HG03060 (cell line): ENCODE data around the gene BPIFB3.
"Not testable (repeated sequence)": the region's sequence is repeated elsewhere in the genome, so short reads cannot be mapped to it uniquely, and the experiment has no call there.

Experiments used
- ATAC-seq: cut with Tn5 transposase; IDR thresholded peaks from one replicate; pipeline ENCODE4 v1.9.1; 2021; ENCODE audit warnings: low read depth, moderate number of reproducible peaks; ENCODE audit not compliant: unreplicated experiment

The BPIFB3 gene

DNA sequence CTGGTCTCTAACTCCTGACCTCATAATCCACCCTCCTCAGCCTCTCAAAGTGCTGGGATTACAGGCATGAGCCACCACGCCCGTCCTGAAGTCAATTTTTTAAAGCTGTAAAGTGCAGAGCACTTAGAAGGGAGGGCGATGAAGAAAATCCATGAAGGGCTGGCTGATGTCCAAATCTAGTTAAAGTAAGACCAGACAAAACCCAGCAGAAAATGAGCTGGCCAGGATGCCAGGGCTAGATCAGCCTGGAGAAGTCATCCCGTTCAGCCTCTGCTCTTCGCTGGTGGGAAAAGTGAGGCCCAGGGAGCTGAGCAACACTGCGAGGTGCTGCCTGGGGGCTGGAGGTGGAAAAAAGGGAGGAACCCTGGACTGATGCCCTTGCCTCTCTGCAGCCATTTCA lies 28.8 kb downstream of the BPIFB3 start:
- no peak for ATAC-seq

- no peak for ATAC-seq
These were observed 30.0 kb downstream of the BPIFB3 start for GRCh38 chr20:33083544-33084340.

GRCh38 chr20:33084722-33085121 lies 31.0 kb downstream of the BPIFB3 start:
- ATAC-seq, result no peak

GRCh38 chr20:33086052-33086722 lies 32.5 kb downstream of the BPIFB3 start:
- no peak for ATAC-seq

DNA sequence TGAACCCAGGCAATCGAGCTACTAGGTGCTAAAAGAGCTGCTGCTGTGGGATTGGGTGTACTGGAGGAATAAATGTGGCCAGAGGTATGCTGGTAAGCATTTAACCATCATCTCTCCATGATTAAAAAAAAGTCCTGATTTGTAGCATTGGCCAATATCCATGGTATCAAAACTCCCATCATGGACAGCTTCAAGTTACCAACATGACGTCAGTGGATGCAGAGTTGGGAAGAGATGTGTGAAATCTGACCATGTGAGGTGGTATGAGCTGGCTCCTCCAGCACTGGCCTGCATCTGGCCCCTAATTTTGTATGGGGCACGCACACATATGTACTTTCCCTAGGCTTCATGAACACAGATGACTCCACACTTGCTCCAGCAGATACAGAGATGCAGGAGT lies 37.4 kb downstream of the BPIFB3 start:
- no peak for ATAC-seq

- ATAC-seq, result no peak
These were observed 38.0 kb downstream of the BPIFB3 start for GRCh38 chr20:33091693-33092092.

- ATAC-seq, result no peak
These were observed 38.7 kb downstream of the BPIFB3 start for GRCh38 chr20:33092361-33092760.

DNA sequence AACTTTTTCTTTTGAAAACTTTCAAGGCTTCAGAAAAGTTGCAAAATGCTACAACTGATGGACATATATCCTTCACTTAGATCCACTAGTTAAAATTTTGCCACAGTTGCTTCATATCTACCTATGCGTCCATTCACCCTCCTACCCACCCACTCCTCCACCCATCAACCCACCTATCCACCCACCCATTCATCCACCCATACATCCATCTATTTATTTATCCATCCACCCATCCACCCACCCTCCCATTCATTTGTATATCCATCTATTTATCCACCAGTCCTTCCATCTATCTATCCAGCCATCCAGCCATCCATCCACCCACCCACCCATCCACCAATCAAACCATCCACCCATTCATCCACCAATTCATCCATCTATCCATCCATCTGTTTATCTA lies 39.4 kb downstream of the BPIFB3 start:
- ATAC-seq, result no peak

GRCh38 chr20:33093582-33093981 lies 39.9 kb downstream of the BPIFB3 start:
- no peak for ATAC-seq

GRCh38 chr20:33095249-33095648 lies 41.5 kb downstream of the BPIFB3 start:
- ATAC-seq, result no peak

- not testable (repeated sequence) for ATAC-seq
These were observed 42.3 kb downstream of the BPIFB3 start for GRCh38 chr20:33095902-33096584.

DNA sequence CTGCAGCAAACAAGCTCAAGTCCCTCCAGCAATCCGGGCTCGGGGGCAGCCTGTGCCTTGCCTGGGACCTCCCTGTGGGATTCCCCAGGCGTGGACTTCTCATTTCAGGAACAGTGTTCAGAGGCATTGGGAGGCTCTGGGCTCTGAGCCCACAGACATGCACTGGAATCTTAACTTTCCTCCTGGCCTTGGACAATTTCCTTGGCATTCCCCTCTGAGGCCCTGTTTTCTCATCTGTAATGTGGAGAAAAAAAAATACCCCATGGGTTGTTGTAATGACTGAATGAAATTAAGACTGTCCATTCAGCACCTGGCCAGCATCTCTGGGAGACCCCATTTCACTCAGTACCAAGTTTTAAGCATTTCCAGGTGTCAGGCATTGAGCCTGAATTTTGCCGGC lies 43.3 kb downstream of the BPIFB3 start:
- no peak for ATAC-seq

DNA sequence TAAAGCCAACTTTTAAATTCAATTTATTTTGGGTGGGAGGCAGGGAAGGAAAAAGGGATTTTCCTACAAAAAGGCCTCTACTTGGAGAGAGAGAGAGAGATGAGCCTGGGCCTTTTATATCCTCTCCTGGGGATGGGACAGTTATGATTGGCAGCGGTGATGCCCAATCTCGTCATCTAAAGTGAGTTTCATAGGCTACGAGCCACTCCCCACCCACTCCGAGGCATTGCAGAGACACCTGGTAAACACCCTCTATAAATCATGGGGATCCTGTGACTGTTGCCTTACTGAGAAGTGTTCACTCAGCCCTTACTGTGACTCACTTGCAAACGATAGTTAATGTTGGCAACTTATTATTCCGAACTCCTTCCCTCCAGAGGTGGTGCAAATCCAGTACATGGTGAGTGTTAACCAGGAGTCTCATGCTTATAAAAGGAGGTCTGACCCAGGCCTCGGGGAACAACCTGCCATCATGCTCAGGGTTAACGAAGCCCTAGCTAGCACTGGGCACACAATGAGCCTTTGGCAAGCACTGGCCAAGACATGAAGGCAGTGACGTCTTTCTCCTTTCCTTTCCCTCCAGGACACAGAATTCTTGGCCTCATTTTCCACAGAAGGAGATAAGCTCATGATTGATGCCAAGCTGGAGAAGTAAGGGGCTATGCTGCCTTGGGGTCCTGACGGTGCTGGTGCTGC lies 46.3 kb downstream of the BPIFB3 start:
- no peak for ATAC-seq

- no peak for ATAC-seq
These were observed 49.9 kb downstream of the BPIFB3 start for GRCh38 chr20:33103556-33103955.

GRCh38 chr20:33104336-33104735 lies 50.6 kb downstream of the BPIFB3 start:
- no peak for ATAC-seq

DNA sequence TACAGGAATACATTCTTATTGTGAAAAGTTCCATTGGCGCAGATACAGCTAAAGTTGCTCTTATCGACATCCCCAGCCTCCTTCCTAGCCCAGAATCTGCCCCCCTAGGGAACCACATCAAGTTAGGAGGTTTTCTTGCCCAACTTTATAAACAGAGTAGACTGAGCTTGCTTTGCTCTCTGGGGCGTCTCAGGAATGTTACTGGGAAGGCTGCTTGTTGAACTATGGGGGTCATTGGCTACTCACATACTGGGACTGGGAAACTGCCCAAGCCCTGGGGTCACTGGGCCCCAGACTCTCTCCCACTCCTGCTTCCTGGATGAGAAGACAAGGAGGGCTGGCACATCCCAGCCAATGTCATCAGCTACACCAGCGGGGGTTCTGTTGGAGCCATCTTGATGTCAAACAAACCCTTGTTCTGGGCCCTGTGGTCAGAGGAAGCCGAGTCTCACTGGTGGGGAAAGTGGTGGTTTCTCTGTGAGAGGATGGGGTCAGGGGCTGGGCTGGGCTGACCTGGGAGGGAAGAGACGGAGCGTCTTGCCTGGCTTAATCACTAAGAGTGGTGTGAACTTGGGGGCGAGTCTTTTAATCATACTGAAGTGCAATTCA lies 51.7 kb downstream of the BPIFB3 start:
- ATAC-seq, result no peak

DNA sequence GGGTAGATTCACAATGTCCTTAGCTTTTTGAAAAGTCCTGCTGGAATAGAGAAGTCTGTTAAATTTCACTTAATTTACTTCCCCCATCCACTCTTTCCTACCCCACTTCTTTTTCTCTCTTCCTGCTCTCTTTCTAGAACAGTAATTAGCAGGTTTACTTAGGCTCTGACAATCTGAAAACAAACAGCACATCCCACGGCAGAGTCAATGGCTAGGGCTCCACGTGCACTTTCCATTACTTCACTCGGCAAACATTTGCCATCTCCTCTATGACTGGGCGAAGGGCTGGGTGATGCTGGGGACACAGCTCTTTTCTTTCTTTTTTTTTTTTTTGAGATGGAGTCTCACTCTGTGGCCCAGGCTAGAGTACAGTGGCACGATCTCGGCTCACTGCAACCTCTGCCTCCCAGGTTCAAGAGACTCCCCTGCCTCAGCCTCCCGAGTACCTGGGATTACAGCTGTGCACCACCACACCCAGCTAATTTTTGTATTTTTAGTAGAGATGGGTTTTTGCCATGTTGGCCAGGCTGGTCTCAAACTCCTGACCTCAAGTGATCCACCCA lies 52.4 kb downstream of the BPIFB3 start:
- not testable (repeated sequence) for ATAC-seq

DNA sequence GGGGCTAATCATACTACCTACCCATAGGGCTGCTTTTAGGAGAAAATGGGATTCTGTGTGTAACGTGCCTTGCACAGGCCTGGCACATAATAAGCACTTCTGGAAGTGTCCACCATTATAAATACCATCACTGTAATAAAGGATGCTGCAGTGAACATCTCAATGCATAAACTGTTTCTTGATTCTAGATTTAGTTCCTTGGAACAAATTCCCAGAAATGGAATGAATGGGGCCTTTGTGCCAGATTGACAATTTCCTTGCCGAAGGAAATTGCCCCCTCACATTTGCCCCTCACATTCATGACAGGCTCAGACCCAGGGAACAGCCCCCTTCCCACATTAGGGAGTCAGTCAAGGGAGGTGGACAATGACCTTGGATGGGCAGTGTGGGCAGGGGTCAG lies 55.0 kb downstream of the BPIFB3 start:
- no peak for ATAC-seq

DNA sequence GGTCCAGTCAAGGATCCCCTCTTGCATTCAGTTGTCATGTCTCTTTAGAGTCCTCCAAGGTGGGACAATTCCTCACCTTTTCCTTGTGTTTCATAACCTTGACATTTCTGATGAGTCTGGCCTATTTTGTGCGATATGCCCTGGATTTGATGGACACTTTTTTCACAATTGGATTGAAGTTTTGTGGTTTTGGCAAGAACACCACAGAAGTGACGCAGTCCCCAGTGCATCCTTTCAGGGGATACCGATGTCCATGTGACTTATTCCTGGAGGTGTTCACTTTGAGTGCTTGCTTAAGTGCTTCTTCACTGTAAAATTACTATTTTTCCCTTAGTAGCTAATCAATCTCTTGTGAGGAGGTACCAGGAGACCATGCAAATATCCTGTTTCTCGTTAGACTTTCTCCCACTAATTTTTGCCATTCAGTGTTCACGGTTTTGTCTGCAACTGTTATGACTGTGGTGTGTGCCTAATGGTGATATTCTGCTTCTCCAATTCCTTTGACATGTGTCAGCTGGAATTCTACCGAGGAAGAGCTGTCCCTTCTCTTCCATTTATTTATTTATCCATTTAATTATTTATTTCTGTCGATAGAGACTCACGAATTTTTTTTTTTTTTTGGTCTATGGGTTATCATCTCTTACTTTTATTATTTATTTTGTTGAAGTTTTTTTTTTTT lies 56.6 kb downstream of the BPIFB3 start:
- ATAC-seq, result no peak

DNA sequence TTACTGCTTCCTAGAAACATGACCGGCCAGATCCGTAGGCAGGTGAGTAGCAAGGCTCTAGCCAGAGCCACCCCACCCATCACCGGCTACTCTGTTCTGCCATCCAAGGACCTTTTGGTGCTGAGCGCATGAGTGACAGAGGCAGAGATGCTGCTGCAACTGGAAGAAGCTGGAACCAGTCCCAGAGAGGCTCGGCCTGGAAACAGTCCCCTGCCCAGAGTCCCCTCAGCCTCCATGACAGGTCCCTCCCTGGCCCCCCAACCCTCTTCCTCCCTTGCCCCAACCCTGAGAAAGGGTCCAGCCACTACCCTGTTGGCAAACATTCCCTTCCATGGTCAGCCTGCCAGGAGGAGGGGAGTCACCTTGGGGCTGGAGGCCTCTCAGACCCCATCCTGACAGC lies 57.6 kb downstream of the BPIFB3 start:
- no peak for ATAC-seq
